HepG2 (cell line): ENCODE measurements around the gene C3orf80. TPM values are rescaled to one million over a fixed set of nuclear protein-coding genes. Genes with fewer than 3 reads are reported as not detected.

Experiments used
- ATAC-seq: fragments of 200-7000 bp; cut with Tn5 transposase; 3 replicates; pipeline ENCODE4 v1.9.1; 2020; ENCODE audit warnings: mild to moderate bottlenecking, moderate library complexity
- BruUV-seq: library from RNA; stranded (reverse); fragments of 400-500 nt; replicated peaks from 2 replicates; lab custom pipeline; 2021; lab: Mats Ljungman, UMichigan
- CTCF ChIA-PET: fragments of 300-600 bp; formaldehyde crosslinking; extraction: SDS; loops from one replicate; lab custom pipeline; 2021; ENCODE audit warnings: low total read pairs, inconsistent platforms, low intra/inter-chr PET ratio; lab: Yijun Ruan, JAX
- POLR2A ChIA-PET: fragments of 350-600 bp; sonication (Branson Sonifier 250); formaldehyde crosslinking; loops from one replicate; lab custom pipeline; 2020; ENCODE audit warnings: antibody characterized with exemption, inconsistent platforms; lab: Yijun Ruan, JAX
- DNase-seq: peaks from one replicate; pipeline ENCODE4 v3.0.0-alpha.2; 2015; ENCODE audit warnings: low spot score
- FAIRE-seq: peaks from 3 replicates; lab custom pipeline; 2011; peaks lifted over from hg19 to GRCh38; lab: Jason Lieb, UNC
- H2AFZ ChIP-seq: one replicate; pipeline ENCODE4 v1.6.1; 2011; ENCODE audit warnings: low read length, inconsistent platforms
- H3K27ac ChIP-seq: fragments of 300-600 bp; 3 replicates; pipeline ENCODE4 v1.8.0; 2011; ENCODE audit warnings: mixed run types, mild to moderate bottlenecking, mixed read lengths, low read length, inconsistent platforms; ENCODE audit not compliant: insufficient read depth; ENCODE audit errors: extremely low read length
- H3K27me3 ChIP-seq, 2 experiments: fragments of 200-600 bp in 1 of 2; 2 replicates in 1 of 2; 3 replicates in 1 of 2; pipeline versions ENCODE4 v1.6.0 to v1.8.0; 2011; ENCODE audit warnings: low read length in 2 of 2, mild to moderate bottlenecking in 2 of 2, moderate library complexity in 2 of 2, inconsistent platforms in 1 of 2; ENCODE audit not compliant: insufficient read depth in 2 of 2, control insufficient read depth in 1 of 2
- H3K36me3 ChIP-seq, 2 experiments: fragments of 200-600 bp in 1 of 2; replicated peaks in 1 of 2; 2 replicates in 1 of 2; 3 replicates in 1 of 2; pipeline versions ENCODE4 v1.5.1 to v1.8.0; 2011; ENCODE audit warnings: low read length in 2 of 2, inconsistent platforms in 1 of 2; ENCODE audit not compliant: insufficient read depth in 2 of 2, control insufficient read depth in 1 of 2
- H3K4me1 ChIP-seq: 2 replicates; pipeline ENCODE4 v1.5.1; 2012; ENCODE audit warnings: low read length, inconsistent platforms; ENCODE audit not compliant: insufficient read depth
- H3K4me2 ChIP-seq: 2 replicates; pipeline ENCODE4 v1.6.0; 2011; ENCODE audit warnings: low read depth, low read length, inconsistent platforms
- H3K4me3 ChIP-seq, 3 experiments: fragments of 200-600 bp in 1 of 3; sonication (generic), shearing (Covaris generic) in 1 of 3; replicated peaks in 1 of 3; 2 replicates each; pipeline ENCODE4 v1.5.1; 2011 to 2016; ENCODE audit warnings: low read length in 3 of 3, inconsistent platforms in 2 of 3, low read depth in 2 of 3, mild to moderate bottlenecking in 2 of 3, control low read depth in 1 of 3, mixed read lengths in 1 of 3; ENCODE audit not compliant: insufficient read depth in 1 of 3
- H3K79me2 ChIP-seq: one replicate; pipeline ENCODE4 v1.6.1; 2011; ENCODE audit warnings: low read length, inconsistent platforms; ENCODE audit not compliant: insufficient read depth
- H3K9ac ChIP-seq: 2 replicates; pipeline ENCODE4 v1.6.0; 2011; ENCODE audit warnings: mild to moderate bottlenecking, low read depth, low read length, inconsistent platforms; ENCODE audit not compliant: insufficient read depth
- H3K9me3 ChIP-seq: 2 replicates; pipeline ENCODE4 v1.5.1; 2012; ENCODE audit warnings: mild to moderate bottlenecking, low read length
- H4K20me1 ChIP-seq: 2 replicates; pipeline ENCODE4 v1.6.0; 2011; ENCODE audit warnings: inconsistent platforms, mild to moderate bottlenecking, low read length, moderate library complexity; ENCODE audit not compliant: insufficient read depth
- TEAD2 ChIP-seq: sonication (generic); formaldehyde crosslinking; IDR thresholded peaks from 2 replicates; pipeline ENCODE4 v1.9.0; 2021; ENCODE audit warnings: missing genetic modification reagents
- WGBS: methylation state at CpG from one replicate; pipeline ENCODE4 v1.1.6; 2017; ENCODE audit warnings: low lambda C conversion rate; 5-methylcytosine and 5-hydroxymethylcytosine counted together
- in situ Hi-C: cut with HindIII; loops from 2 replicates; pipeline ENCODE4 v1.10.0; 2017; ENCODE audit warnings: low pct_unique_long_range_greater_than_20kb; ENCODE audit not compliant: extremely low pct_ligation_motif_present
- intact Hi-C: fragments of 100-400 bp; cut with micrococcal nuclease; formaldehyde crosslinking; loops from one replicate; pipeline ENCODE4 v1.10.0; 2022; ENCODE audit not compliant: unreplicated experiment
- polyA plus RNA-seq, 8 experiments: library from polyadenylated mRNA; depleted of rRNA in 3 of 8; stranded (reverse) in 7 of 8; unstranded in 1 of 8; fragments of >200 nt; fragmentation: Illumina TruSeq in 4 of 8; extraction: Trizol in 4 of 8; gene quantifications; 2 replicates each; pipeline versions ENCODE4 v1.2.1 to v1.2.3, GENCODE V29; 2011 to 2016; ENCODE audit warnings: low read depth in 4 of 8, missing spikeins in 1 of 8, mixed read lengths in 1 of 8; ENCODE audit not compliant: insufficient read depth in 1 of 8
- total RNA-seq, 5 experiments: library from RNA; depleted of rRNA; stranded (reverse); fragments of >200 nt; fragmentation: Illumina TruSeq; extraction: Trizol; gene quantifications; 2 replicates each; pipeline ENCODE4 v1.2.3, GENCODE V29; 2016; ENCODE audit warnings: low read depth in 1 of 5
- TF ChIP-seq, protein P1 (sequence below), 2 experiments: IDR thresholded peaks; 2 replicates each; pipeline ENCODE4 v1.6.1; 2011 to 2012; ENCODE audit warnings: low read length in 2 of 2, borderline replicate concordance in 1 of 2, low read depth in 1 of 2, mild to moderate bottlenecking in 1 of 2, moderate library complexity in 1 of 2
- TF ChIP-seq, protein P2 (sequence below): sonication (generic); formaldehyde crosslinking; IDR thresholded peaks from 2 replicates; pipeline ENCODE4 v1.5.0; 2020; ENCODE audit warnings: mild to moderate bottlenecking, missing genetic modification reagents

The C3orf80 gene
- total and polyA plus RNA-seq, 2 of the 13 experiments (the other 11 are each of a cell fraction or from before 2014, with no cell fraction given), result 0.03 to 0.04 TPM

DNA sequence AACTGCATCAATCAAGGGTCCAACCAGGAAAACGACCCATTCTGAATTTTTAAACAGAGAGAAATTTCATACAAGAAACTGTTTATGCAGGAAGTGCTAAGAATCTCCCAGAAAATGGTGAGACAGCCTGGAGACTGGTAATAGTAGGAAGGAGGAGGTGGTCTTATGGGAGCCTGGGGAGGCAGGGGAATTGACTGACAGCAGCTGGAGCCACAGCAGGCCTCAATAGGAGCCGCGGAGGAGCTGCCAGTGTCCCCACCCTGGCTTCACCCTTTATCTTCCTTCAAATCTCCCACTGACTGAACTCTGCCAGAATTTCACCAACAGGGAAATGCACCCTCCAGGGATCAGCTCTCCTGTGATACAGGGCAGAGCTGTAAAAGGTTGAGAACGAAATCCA lies 7.5 kb upstream of the C3orf80 start:
- 45% methylated on average over 4 of the region's 4 CpGs for WGBS
- no peak for ATAC-seq
- no TSS peak for BruUV-seq
- H3K36me3 ChIP-seq, result no peaks in the 10 kb centered on the region
- H2AFZ ChIP-seq, result no peak overlapping the region
- TF ChIP-seq, protein P1, sequence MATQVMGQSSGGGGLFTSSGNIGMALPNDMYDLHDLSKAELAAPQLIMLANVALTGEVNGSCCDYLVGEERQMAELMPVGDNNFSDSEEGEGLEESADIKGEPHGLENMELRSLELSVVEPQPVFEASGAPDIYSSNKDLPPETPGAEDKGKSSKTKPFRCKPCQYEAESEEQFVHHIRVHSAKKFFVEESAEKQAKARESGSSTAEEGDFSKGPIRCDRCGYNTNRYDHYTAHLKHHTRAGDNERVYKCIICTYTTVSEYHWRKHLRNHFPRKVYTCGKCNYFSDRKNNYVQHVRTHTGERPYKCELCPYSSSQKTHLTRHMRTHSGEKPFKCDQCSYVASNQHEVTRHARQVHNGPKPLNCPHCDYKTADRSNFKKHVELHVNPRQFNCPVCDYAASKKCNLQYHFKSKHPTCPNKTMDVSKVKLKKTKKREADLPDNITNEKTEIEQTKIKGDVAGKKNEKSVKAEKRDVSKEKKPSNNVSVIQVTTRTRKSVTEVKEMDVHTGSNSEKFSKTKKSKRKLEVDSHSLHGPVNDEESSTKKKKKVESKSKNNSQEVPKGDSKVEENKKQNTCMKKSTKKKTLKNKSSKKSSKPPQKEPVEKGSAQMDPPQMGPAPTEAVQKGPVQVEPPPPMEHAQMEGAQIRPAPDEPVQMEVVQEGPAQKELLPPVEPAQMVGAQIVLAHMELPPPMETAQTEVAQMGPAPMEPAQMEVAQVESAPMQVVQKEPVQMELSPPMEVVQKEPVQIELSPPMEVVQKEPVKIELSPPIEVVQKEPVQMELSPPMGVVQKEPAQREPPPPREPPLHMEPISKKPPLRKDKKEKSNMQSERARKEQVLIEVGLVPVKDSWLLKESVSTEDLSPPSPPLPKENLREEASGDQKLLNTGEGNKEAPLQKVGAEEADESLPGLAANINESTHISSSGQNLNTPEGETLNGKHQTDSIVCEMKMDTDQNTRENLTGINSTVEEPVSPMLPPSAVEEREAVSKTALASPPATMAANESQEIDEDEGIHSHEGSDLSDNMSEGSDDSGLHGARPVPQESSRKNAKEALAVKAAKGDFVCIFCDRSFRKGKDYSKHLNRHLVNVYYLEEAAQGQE (IDR thresholded peaks at IDR 0.05; ENCODE audit: borderline replicate concordance in 1 of 2, low read depth in 1 of 2, low read length in 2 of 2), result no peak
- TF ChIP-seq TEAD2, result no peak
- TF ChIP-seq, protein P2, sequence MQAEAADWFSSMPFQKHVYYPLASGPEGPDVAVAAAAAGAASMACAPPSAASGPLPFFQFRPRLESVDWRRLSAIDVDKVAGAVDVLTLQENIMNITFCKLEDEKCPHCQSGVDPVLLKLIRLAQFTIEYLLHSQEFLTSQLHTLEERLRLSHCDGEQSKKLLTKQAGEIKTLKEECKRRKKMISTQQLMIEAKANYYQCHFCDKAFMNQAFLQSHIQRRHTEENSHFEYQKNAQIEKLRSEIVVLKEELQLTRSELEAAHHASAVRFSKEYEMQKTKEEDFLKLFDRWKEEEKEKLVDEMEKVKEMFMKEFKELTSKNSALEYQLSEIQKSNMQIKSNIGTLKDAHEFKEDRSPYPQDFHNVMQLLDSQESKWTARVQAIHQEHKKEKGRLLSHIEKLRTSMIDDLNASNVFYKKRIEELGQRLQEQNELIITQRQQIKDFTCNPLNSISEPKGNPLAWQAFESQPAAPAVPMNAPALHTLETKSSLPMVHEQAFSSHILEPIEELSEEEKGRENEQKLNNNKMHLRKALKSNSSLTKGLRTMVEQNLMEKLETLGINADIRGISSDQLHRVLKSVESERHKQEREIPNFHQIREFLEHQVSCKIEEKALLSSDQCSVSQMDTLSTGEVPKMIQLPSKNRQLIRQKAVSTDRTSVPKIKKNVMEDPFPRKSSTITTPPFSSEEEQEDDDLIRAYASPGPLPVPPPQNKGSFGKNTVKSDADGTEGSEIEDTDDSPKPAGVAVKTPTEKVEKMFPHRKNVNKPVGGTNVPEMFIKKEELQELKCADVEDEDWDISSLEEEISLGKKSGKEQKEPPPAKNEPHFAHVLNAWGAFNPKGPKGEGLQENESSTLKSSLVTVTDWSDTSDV (CRISPR knock-in tag), result no peak
- H3K9me3 ChIP-seq, result no peaks in the 10 kb centered on the region
- in situ Hi-C loops, result no loop called here
- no peak overlapping the region for H3K27ac ChIP-seq
- H3K9ac ChIP-seq, result no peak overlapping the region
- no peaks in the 10 kb centered on the region for H4K20me1 ChIP-seq
- no peaks in the 10 kb centered on the region for H3K79me2 ChIP-seq
- H3K4me2 ChIP-seq, result no peak overlapping the region
- H3K27me3 ChIP-seq, result peaks cover 0 to 13% of the 10 kb centered on the region in 2 experiments; a peak in 1 of 5 replicates
- no peak for FAIRE-seq
- H3K4me3 ChIP-seq, result no peak overlapping the region
- POLR2A ChIA-PET, result no interaction called here
- no peak for DNase-seq
- intact Hi-C loops, result no loop called here
- H3K4me1 ChIP-seq, result no peaks in the 10 kb centered on the region
- CTCF ChIA-PET, result no interaction called here
